HG02571 (cell line): Measurements from ENCODE around the gene SYCN.

ENCODE experiments used
- ATAC-seq: cut with Tn5 transposase; IDR thresholded peaks from one replicate; pipeline ENCODE4 v1.9.1; 2021; ENCODE audit warnings: mild to moderate bottlenecking, moderate library complexity; ENCODE audit not compliant: unreplicated experiment

Gene SYCN

DNA sequence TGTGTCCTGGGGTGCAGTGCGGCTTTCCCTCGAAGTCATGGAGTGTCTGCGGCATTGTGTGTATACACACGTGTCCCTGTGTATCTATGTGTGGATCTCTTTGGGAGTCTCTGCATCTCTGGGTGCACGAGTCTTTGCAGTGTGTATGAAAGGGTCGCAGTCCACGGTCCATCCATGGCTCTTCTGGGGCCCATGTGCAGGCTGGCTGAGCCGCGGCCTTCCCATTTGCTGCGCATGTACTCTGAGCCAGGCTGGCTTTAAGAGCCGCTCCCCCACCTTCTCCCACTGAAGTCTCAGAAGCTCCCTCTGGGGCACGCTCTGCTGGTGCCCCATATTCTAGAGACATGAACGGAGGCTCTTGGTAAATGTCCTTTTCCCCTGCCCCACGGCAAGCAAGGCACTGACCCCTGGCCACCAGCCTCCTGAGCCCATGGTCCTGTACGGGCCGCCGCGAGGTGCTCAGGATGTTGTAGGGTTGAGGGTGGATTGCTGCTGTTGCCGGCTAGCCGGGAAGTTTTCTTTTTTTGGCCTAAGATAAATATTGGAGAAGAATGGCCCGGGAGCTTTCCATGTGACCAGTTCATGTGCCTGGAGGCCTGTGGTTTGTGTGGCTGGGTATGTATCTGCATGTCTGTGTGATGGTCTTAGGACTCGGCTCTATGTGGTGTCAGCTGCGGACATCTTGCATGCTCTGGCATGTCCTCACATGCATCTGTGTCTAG, 46.6 kb downstream of the SYCN start:
- no peak for ATAC-seq

DNA sequence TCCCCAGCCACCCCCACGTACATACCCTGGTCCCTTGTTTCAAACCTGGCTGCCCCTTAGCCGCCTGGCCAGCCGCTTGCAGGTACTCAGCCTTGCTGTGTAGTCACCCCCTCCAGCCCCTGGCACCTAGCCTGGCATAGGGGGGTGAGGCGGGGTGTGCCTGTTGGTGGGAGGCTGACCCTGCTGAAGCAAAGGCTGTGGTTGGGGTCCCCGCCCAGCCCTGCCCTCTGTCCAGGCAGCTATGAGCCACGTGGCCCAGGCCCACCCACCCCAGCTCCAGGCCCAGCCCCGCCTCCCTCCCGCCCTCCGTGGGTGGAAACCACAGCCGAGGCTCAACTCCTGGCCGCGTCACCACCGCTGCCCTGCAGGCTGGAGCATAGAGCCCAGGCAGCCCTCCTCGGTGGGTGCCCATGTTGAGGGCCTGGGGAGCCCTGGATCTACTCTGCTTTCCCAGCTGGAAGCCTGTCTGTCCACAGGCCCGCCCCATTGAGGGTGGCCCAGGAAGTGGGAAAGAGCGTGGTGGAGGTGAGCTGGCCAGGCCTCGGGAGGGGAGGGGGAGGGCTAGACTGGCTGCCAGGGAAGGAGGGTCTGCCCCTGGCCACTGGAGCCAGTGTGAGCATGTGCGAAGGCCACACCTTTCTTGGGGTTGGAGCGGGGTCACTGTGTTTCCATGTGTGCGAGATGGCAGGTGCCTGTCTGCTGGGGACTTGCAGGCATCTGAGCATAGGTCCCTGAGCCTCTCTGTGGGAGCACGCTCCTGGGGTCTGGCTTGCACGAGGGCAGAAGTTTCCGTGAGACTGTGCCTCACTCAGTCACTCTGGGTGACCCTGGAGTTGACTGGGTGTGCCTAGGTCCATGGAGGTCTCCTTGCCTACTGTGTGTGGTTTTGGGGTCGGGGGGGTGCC, 47.5 kb downstream of the SYCN start:
- ATAC-seq, result no peak

DNA sequence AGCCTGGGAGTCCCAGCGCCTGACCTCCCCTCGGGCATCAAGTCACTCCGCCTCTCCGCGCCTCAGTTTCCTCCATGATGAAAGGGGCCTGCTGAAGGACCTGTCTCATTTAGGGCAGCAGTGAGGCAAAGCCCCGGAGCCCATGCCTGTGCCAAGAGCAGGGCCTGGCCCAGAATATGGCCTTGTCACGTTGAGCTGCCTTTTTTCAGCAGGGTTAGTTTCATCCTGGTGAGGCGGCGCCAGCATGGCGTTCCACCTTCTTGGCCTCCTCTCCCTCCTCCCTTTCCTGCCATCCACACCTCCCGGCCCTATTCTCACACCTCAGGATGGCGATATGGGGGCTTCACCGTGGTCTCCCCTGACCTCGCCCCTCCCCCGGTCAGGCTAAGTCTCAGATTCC, 48.3 kb downstream of the SYCN start:
- no peak for ATAC-seq

DNA sequence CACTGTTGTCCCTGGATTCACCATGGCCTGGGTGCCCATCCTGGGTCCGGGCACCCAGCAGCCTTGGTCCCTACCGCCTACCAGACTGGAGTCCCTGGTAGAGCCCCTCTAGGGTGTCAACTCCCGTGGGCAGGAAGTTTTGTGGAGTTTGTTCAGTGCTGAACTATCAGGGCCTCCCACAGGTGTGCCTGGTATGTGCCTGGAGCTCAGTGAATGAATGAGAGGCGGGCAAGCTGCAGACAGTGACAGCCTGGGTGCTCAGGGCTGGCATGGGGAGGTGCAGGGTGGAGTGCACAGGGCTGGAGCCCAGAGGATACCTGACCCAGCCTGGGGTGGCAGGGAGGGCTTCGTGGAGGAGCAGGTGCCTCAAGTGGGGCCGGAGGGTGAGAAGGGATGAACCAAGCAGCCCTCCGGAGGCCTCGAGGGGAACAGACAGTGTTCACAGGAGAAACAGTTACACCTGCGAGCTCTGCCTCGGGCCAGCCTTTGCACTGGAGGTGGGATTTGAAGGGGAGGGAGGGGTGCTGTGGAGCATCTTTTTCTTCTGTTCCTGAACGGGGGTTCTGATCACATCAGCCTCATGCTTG, 48.9 kb downstream of the SYCN start:
- ATAC-seq, result no peak

DNA sequence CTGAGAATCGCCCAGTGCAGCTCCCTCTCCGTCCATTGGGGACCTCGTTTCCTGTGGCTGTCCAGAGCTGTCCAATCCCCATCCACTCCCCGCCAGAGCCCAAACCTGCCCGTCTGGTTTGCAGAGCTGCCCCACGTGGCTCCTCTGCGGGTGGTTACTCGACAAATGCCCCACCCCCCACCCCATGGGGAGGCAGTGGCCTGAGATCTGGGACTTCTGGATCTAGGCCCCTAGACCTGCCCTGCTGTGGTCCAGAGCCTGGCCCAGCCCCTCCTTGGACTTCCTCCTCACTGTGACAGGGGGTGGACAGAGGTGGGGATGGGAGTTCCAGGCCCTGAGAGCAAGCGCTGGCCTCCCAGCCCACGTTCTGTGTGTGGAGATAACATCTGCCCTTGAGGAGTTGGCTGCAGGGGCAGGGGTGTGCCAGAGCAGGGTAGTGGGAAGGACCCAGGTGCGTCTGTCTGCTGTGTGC, 49.4 kb downstream of the SYCN start:
- ATAC-seq, result no peak

DNA sequence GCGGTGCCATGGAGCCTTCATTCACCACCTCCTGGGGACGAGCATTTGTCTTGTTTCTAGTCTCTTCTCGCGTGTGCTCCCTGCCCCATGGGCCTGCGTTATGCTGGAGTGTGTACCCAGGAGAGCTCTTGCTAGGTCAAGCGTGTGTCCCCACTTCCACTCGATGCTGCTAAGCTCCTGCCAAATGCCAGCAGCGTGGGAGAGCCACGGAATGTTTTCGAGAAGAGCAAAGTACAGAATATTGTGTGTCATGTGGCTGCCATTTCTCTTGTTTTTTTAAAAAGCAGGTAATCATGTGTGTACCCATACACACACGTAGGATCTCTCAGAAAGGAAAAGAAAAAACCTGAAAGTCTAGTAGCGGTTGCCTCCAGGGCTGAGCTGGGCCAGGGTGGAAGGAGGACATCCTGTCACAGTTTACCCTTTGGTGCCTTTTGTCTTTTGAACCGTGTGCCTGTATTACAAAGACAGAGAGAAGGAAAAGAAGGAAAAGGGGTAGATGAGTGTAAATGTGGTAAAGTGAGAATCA, 49.9 kb downstream of the SYCN start:
- ATAC-seq, result no peak
